H54 (cell line): Measurements from ENCODE around the gene RPS15.

Experiments used
- DNase-seq: peaks from one replicate; pipeline ENCODE4 v3.0.0; 2011; ENCODE audit warnings: low spot score, mixed read lengths; ENCODE audit not compliant: insufficient read length
- FAIRE-seq: peaks from 3 replicates; lab custom pipeline; 2011; peaks lifted over from hg19 to GRCh38; lab: Jason Lieb, UNC
- POLR2A ChIP-seq: IDR thresholded peaks from 2 replicates; pipeline ENCODE4 v1.6.1; 2011; ENCODE audit warnings: low read depth, mild to moderate bottlenecking, low read length

RPS15 gene

DNA sequence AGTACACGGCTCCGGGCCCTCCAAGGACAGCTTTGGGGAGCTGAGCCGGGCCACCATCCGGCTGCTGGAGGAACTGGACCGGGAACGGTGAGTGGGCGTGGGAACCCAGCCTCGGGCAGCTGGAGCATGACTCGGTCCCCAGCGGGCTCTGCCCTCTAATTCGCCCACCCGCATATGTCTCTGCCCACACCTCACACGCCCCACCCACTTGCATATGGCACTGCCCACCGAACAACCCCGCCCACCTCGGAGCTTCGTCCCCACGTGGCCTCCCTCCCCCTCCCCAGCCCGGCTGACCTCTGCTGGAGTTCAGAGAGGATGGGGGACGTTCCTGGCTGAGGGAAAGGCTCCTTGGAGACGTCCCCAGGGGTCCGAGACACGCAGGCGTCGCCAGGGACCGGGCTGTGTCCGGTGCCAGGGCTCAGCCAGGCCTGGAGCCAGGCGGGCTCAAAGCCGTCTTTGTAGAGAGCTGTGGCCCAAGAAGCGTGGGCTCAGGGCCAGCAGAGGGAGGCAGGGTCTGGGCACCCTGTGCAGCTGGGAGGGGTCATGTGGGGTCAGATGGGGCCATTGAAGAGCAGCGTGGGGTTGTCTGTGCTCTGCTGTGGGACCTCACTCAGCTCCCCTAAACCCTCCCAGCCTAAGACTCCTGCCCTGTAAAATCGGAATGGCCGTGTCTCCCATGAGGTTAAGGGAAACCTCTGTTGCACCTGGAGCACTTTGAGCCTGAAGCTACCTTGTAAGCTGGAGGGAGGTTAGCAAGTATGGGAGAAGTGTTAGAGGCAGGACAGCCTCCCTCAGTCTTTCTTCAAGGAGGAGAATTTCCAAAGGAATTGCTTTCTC is 15.5 kb downstream of the RPS15 start:
- TF ChIP-seq POLR2A = no peak
- FAIRE-seq (no peak), DNase-seq (peak; percentile 96)

DNA sequence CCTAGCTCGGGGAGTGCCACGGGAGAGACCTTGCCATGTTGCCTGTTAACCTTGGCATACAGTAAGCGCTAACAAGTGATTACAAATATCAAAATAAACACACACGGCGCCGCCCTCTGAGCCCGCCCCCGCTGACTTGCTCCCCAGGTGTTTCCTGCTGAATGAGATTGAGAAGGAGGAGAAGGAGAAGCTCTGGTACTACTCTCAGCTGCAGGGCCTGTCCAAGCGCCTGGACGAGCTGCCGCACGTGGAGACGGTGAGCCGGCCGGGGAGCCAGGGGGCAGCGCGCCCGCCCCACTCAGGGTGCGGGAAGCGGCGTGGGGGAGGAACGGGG is 16.8 kb downstream of the RPS15 start:
- FAIRE-seq (no peak), DNase-seq (no peak)
- no peak for TF ChIP-seq POLR2A

DNA sequence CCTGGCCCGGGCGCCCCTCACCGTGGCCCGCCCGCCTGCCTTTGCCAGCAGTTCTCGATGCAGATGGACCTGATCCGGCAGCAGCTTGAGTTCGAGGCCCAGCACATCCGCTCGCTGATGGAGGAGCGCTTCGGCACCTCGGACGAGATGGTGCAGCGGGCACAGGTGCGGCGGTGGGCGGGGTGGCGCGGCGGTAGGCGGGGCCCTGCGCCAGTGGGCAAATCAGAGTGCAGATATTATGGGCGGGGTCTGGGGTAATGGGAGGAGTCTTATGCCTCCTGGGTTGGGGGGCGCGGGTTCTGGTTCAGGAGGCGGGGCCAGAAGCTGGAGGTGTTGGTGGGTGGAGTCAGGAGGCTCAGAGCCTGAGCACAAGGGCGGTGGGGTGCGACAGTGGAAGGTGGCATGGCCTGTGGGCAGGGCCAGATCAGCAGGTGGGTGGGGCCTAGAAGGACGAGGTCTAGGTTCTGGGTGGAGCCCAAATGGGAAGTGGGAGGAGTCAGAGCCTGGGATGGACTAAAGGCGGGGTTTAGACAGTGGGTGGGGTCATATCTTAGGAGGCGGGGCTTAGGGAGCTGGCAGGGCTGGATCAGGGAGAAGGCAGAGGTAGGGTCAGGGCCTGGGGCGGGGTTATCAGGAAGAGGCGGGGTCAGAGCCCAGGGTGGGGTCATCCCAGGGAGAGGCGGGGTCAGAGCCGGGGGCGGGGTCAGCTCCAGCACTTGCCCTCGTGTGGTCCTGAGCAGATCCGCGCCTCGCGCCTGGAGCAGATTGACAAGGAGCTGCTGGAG is 17.3 kb downstream of the RPS15 start:
- FAIRE-seq = no peak
- no peak for TF ChIP-seq POLR2A
- peak; percentile 89 for DNase-seq

DNA sequence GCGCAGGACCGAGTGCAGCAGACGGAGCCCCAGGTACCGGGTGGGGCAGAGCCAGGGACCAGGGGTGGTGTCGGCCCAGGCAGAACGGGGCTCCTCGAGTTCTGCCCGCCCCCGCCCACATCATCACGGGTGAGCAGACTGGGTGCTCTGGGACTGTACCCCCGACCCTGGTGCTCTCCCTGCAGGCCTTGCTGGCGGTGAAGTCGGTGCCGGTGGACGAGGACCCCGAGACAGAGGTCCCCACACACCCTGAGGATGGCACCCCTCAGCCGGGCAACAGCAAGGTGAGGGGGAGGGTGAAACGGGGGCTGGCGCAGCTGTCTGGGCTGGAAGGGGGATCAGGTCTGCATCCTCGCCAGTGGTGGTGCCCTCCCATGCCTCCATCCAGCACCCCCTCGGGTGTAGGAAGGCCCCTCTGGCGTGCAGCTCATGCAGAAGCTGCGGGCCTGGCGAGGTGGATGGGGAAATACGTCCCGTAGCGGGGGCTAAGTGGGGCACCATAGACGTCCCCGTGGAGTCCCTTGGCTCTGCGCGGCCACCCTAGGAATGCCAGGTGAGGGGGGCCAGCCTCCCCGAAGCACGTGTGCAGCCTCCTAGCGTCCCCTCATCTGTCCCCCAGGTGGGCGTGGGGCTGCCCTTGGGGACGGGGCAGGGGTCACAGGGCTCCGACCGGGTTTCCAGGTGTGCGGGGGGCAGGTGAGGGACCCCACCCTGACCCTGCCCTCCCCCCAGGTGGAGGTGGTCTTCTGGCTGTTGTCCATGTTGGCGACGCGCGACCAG is 18.1 kb downstream of the RPS15 start:
- FAIRE-seq (no peak), DNase-seq (no peak)
- TF ChIP-seq POLR2A = no peak

DNA sequence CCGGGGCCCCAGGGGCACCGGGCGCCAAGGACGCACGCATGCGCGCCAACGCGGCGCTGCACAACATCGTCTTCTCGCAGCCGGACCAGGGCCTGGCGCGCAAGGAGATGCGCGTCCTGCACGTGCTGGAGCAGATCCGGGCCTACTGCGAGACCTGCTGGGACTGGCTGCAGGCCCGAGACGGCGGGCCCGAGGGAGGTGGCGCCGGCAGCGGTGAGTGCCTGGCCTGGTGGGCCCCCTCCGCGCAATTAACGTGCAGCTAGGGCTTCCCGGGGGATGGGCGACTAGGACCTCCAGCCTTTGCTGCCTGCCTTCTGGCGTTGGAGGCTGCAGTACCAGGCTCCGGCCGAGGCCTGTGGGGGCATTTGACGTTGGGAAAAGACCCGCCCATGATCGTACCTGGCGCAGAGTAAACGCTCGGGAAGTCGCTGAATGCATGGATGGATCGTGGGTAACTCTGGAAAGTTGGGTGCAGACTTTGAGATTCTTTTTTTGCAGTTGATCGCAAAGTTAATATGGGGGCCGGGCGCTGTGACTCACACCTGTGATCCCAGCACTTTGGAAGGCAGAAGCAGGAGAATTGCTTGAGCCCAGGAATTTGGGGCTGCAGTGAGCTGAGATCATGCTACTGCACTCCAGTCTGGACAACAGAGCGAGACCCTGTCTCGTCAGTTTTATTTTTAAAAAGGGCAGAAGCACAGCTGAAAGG is 19.0 kb downstream of the RPS15 start:
- DNase-seq = no peak
- no peak for FAIRE-seq
- no peak for TF ChIP-seq POLR2A

DNA sequence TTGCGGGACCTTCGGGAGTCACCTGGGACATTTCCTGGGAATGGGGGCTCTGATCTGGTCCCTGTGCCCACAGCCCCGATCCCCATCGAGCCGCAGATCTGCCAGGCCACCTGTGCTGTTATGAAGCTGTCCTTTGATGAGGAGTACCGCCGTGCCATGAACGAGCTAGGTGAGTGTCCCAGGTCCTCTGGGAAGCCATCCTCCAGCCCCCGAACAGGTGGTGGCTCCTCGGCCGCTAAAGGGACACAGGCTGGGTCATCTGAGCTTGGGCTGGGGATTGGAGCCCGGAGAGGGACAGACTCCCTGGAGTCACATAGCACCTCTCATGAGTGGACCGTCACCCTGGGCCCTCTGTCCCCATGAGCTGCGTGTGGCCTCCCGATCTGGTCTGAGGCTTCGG is 19.7 kb downstream of the RPS15 start:
- no peak for FAIRE-seq
- TF ChIP-seq POLR2A = no peak
- no peak for DNase-seq

DNA sequence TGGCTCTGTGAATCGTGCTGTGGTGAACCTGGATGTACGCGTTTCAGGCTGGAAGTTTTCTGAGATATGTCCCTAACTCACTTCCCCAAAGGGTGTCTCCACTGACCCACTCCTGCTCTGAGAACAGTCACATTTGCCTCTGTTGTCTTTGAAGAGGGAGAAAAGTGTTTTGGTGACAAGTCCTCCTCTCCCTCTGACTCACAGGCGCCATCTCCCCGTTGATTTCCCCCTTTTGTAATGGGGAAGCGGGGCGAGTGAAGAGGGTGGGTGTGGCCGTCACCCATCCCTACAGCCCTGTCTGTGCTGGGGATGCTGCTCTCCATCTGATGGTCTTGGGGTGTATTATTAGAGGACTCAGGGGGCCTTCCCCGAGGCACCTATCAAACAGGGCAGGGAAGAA is 21.3 kb downstream of the RPS15 start:
- DNase-seq (no peak), FAIRE-seq (no peak)
- TF ChIP-seq POLR2A = no peak

DNA sequence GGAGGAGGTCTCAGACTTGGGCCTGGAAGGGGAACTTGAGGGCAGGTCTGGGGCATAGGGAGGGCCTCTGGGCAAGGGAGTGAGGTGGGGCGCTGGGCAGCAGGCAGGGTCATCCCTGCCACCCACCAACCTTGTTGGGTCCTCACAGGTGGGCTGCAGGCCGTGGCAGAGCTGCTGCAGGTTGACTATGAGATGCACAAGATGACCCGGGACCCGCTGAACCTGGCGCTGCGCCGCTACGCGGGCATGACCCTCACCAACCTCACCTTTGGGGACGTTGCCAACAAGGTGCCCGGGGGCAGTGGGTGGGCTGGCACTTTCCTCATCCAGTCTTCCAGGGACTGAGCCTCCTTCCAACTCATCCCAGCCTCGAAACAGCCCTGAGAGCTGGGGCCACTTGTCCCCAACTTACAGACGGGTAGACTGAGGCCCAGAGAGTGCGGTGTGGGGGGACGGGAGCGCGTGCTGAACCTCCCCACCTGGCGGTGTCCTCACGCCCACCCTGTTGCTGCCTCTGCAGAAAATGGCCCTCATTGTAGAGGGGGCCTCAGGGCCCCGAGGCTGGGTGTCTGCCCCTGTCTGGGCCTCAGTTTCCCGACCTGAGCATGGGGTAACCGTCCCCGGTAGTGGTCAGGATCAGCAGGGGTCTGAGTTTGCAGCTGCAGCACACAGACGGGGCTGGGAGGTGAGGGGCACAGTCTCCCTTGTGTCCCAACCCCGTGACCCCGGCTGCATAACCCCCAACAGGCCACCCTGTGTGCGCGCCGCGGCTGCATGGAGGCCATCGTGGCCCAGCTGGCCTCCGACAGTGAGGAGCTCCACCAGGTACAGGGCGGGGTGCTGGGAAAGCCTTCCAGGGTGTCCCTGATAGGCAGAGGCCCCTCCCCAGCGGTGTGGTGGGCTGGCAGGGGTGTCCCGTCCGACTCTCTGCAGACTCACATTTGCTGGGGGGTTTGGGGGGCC is 22.1 kb downstream of the RPS15 start:
- no peak for TF ChIP-seq POLR2A
- FAIRE-seq (no peak), DNase-seq (no peak)

DNA sequence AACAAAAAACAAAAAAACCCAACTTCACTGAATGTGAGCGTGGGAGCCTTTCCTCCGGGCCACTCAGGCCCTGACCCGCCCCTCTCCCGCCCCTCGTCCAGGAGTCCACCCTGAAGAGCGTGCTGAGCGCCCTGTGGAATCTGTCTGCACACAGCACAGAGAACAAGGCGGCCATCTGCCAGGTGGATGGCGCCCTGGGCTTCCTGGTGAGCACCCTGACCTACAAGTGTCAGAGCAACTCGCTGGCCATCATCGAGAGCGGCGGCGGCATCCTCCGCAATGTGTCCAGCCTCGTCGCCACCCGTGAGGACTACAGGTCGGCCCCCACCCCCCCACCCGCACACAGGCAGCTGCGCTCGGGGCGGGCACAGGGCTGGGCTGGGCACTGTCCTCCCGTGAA is 23.7 kb downstream of the RPS15 start:
- no peak for FAIRE-seq
- TF ChIP-seq POLR2A = no peak
- no peak for DNase-seq

DNA sequence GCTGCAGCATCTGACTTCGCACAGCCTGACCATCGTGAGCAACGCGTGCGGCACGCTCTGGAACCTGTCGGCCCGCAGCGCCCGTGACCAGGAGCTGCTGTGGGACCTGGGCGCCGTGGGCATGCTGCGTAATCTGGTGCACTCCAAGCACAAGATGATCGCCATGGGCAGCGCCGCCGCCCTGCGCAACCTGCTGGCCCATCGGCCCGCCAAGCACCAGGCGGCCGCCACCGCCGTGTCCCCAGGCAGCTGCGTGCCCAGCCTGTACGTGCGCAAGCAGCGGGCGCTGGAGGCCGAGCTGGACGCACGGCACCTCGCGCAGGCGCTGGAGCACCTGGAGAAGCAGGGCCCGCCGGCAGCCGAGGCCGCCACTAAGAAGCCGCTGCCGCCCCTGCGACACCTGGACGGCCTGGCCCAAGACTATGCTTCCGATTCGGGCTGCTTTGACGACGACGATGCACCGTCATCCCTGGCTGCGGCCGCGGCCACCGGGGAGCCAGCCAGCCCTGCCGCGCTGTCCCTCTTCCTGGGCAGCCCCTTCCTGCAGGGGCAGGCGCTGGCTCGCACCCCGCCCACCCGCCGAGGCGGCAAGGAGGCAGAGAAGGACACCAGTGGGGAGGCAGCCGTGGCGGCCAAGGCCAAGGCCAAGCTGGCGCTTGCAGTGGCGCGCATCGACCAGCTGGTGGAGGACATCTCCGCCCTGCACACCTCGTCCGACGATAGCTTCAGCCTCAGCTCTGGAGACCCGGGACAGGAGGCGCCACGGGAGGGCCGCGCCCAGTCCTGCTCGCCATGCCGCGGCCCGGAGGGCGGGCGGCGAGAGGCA is 27.2 kb downstream of the RPS15 start:
- DNase-seq (no peak), FAIRE-seq (no peak)
- TF ChIP-seq POLR2A = no peak

DNA sequence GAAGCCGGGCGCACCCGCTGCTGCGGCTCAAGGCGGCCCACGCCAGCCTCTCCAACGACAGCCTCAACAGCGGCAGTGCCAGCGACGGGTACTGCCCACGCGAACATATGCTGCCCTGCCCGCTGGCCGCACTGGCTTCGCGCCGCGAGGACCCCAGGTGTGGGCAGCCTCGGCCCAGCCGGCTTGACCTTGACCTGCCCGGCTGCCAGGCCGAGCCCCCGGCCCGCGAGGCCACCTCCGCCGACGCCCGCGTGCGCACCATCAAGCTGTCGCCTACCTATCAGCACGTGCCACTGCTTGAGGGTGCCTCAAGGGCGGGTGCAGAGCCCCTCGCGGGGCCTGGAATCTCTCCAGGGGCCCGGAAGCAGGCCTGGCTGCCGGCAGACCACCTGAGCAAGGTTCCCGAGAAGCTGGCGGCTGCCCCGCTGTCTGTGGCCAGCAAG is 27.8 kb downstream of the RPS15 start:
- no peak for FAIRE-seq
- no peak for DNase-seq
- TF ChIP-seq POLR2A = no peak

DNA sequence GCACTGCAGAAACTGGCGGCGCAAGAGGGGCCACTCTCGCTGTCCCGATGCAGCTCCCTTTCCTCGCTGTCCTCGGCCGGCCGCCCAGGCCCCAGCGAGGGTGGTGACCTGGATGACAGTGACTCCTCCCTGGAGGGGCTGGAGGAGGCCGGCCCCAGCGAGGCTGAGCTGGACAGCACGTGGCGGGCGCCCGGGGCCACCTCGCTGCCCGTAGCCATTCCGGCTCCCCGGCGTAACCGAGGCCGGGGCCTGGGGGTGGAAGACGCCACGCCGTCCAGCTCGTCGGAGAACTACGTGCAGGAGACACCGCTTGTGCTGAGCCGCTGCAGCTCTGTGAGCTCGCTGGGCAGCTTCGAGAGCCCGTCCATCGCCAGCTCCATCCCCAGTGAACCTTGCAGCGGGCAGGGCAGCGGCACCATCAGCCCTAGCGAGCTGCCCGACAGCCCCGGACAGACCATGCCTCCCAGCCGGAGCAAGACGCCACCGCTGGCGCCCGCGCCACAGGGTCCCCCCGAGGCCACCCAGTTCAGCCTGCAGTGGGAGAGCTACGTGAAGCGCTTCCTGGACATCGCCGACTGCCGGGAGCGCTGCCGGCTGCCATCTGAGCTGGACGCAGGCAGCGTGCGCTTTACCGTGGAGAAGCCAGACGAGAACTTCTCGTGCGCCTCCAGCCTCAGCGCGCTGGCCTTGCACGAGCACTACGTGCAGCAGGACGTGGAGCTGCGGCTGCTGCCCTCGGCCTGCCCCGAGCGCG is 28.4 kb downstream of the RPS15 start:
- no peak for DNase-seq
- TF ChIP-seq POLR2A = no peak
- no peak for FAIRE-seq
